ENCODE measurements around the gene S100A4.
A peak's percentile ranks its signal among the peaks of the same experiment; 100 is the strongest.

S100A4 gene

GRCh38 chr1:153560771-153561465 is 15.3 kb upstream of the S100A4 start:
- no peak for DNase-seq (ENCODE audit: low read depth in 1 of 2, low spot score in 1 of 2)
- Histone ChIP-seq H3K4me3 (replicated peaks; ENCODE audit: insufficient read depth, low read length) (no peak overlapping the region), H3K27ac (replicated peaks) (no peak overlapping the region), H3K27me3 (ENCODE audit: insufficient read depth, poor library complexity, severe bottlenecking) (no peaks in the 10 kb centered on the region)
- TF ChIP-seq GABPA (IDR thresholded peaks at IDR 0.05; ENCODE audit: low read depth), result no peak
- no peak for TF ChIP-seq SPI1 (IDR thresholded peaks at IDR 0.05; ENCODE audit: borderline replicate concordance, low read depth)
- TF ChIP-seq CTCF (IDR thresholded peaks at IDR 0.05; ENCODE audit: insufficient read depth, low read length), result no peak
- no peak for TF ChIP-seq POLR2AphosphoS5 (IDR thresholded peaks at IDR 0.05; ENCODE audit: low read depth)

GRCh38 chr1:153560241-153560640 is 14.6 kb upstream of the S100A4 start:
- DNase-seq (ENCODE audit: low read depth in 1 of 2, low spot score in 1 of 2), result no peak
- Histone ChIP-seq H3K27ac (replicated peaks) (no peak overlapping the region), H3K27me3 (ENCODE audit: insufficient read depth, poor library complexity, severe bottlenecking) (no peaks in the 10 kb centered on the region), H3K4me3 (replicated peaks; ENCODE audit: insufficient read depth, low read length) (no peak overlapping the region)
- TF ChIP-seq CTCF (IDR thresholded peaks at IDR 0.05; ENCODE audit: insufficient read depth, low read length), result no peak
- no peak for TF ChIP-seq SPI1 (IDR thresholded peaks at IDR 0.05; ENCODE audit: borderline replicate concordance, low read depth)
- no peak for TF ChIP-seq REST (IDR thresholded peaks at IDR 0.05; ENCODE audit: insufficient replicate concordance, low read depth)
- no peak for TF ChIP-seq GABPA (IDR thresholded peaks at IDR 0.05; ENCODE audit: low read depth)
- TF ChIP-seq POLR2AphosphoS5 (IDR thresholded peaks at IDR 0.05; ENCODE audit: low read depth), result no peak

- H3K27me3 ChIP-seq (ENCODE audit: insufficient read depth, poor library complexity, severe bottlenecking), result no peaks in the 10 kb centered on the region
- TF ChIP-seq SPI1 (IDR thresholded peaks at IDR 0.05; ENCODE audit: borderline replicate concordance, low read depth) (no peak), CTCF (IDR thresholded peaks at IDR 0.05; ENCODE audit: insufficient read depth, low read length) (no peak), POLR2AphosphoS5 (IDR thresholded peaks at IDR 0.05; ENCODE audit: low read depth) (no peak)
- no peak for DNase-seq (ENCODE audit: low read depth in 1 of 2, low spot score in 1 of 2)
- no peak overlapping the region for H3K27ac ChIP-seq (replicated peaks)
- H3K4me3 ChIP-seq (replicated peaks; ENCODE audit: insufficient read depth, low read length), result no peak overlapping the region
Observed at GRCh38 chr1:153557877-153558276, 12.3 kb upstream of the S100A4 start.

GRCh38 chr1:153556348-153556747 is 10.7 kb upstream of the S100A4 start:
- TF ChIP-seq SPI1 (IDR thresholded peaks at IDR 0.05; ENCODE audit: borderline replicate concordance, low read depth), result peak; percentile 80
- TF ChIP-seq REST (IDR thresholded peaks at IDR 0.05; ENCODE audit: insufficient replicate concordance, low read depth), result no peak
- TF ChIP-seq CTCF (IDR thresholded peaks at IDR 0.05; ENCODE audit: insufficient read depth, low read length), result no peak
- H3K27ac ChIP-seq (replicated peaks), result no peak overlapping the region
- no peaks in the 10 kb centered on the region for H3K27me3 ChIP-seq (ENCODE audit: insufficient read depth, poor library complexity, severe bottlenecking)
- no peak overlapping the region for H3K4me3 ChIP-seq (replicated peaks; ENCODE audit: insufficient read depth, low read length)
- no peak for DNase-seq (ENCODE audit: low read depth in 1 of 2, low spot score in 1 of 2)
